ENCODE results near the gene PELI2. TPM values are rescaled to one million over a fixed set of nuclear protein-coding genes. Genes with fewer than 3 reads are reported as not detected.

The PELI2 gene, protein sequence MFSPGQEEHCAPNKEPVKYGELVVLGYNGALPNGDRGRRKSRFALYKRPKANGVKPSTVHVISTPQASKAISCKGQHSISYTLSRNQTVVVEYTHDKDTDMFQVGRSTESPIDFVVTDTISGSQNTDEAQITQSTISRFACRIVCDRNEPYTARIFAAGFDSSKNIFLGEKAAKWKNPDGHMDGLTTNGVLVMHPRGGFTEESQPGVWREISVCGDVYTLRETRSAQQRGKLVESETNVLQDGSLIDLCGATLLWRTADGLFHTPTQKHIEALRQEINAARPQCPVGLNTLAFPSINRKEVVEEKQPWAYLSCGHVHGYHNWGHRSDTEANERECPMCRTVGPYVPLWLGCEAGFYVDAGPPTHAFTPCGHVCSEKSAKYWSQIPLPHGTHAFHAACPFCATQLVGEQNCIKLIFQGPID
- 25.7 TPM for polyA plus RNA-seq
- long read RNA-seq, donor 1, full-length matches to known transcripts: 1 of 1 reads
- long read RNA-seq, donor 1, partial matches to known transcripts: 0 of 1 reads
- long read RNA-seq, donor 1, other reads (novel, unspliced or antisense): 0 of 1 reads
- long read RNA-seq, donor 2, full-length matches to known transcripts: 4 of 89 reads
- long read RNA-seq, donor 2, partial matches to known transcripts: 85 of 89 reads
- long read RNA-seq, donor 2, other reads (novel, unspliced or antisense): 0 of 89 reads
- long read RNA-seq, donor 3: 0 reads
- long read RNA-seq, donor 4, full-length matches to known transcripts: 1 of 1 reads
- long read RNA-seq, donor 4, partial matches to known transcripts: 0 of 1 reads
- long read RNA-seq, donor 4, other reads (novel, unspliced or antisense): 0 of 1 reads
- long read RNA-seq, donor 5: 0 reads
- long read RNA-seq, donor 6, full-length matches to known transcripts: 2 of 2 reads
- long read RNA-seq, donor 6, partial matches to known transcripts: 0 of 2 reads
- long read RNA-seq, donor 6, other reads (novel, unspliced or antisense): 0 of 2 reads
- long read RNA-seq, donor 7, full-length matches to known transcripts: 3 of 3 reads
- long read RNA-seq, donor 7, partial matches to known transcripts: 0 of 3 reads
- long read RNA-seq, donor 7, other reads (novel, unspliced or antisense): 0 of 3 reads
- long read RNA-seq, donor 8, full-length matches to known transcripts: 1 of 1 reads
- long read RNA-seq, donor 8, partial matches to known transcripts: 0 of 1 reads
- long read RNA-seq, donor 8, other reads (novel, unspliced or antisense): 0 of 1 reads
- long read RNA-seq, donor 9: 0 reads
- long read RNA-seq, donor 10, full-length matches to known transcripts: 2 of 2 reads
- long read RNA-seq, donor 10, partial matches to known transcripts: 0 of 2 reads
- long read RNA-seq, donor 10, other reads (novel, unspliced or antisense): 0 of 2 reads
- long read RNA-seq, donor 11: 0 reads

DNA sequence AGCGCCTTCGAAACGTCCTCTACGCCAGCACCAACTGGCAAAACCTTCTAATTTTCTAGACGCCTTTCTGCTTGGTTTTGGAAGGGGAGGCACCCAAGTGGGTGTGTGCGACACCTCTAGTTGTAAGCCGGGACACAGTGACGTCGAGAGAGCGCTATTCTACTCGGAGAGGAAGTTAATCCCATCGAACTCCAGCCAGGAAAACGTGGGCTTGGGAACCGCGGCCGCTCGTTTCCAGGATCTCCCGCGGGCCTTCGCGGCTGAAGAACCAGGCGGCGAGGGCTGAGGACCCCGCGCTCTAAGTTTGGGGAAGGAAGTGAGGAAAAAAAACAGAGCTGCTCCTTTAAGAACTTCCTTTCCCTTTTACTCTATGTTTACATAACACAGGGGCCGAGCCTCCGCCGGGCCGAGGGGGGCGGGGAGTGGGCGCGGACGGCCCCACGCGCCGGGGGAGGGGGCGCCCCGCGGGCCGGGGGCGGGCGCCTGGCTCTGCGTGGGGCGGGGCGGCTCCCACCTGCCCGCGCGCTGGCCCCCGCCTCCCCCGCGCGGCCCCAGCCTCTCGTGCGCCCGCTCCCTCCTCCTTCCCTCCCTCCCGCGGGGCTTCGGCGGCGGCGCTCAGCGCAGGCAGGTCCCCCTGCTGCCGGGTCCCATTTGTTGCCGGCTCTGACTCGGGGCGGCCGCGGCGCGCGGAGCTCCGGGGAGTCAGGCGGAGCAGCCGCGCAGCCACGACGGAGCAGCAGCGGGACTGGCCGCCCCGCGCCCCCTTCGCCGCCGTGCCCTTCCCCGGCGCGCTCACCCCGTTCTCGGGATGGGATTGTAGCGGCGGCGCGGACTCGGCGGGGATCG lies at the start of gene PELI2:
TSS of gene PELI2 (plus strand) at position 647 of the 846 bp plus-strand sequence. CDS start 250 bp downstream, outside the sequence.
- Histone ChIP-seq H3K4me1 (ENCODE audit: control insufficient read depth, insufficient read depth, low read length) (peaks cover 5% of the 10 kb centered on the region), H3K36me3 (ENCODE audit: control insufficient read depth, insufficient read depth, low read length) (no peaks in the 10 kb centered on the region), H3K27ac (ENCODE audit: low read length) (peak within 1 kb of the TSS; percentile 82), H3K4me3 (ENCODE audit: low read length) (peak within 1 kb of the TSS; percentile 78), H3K27me3 (ENCODE audit: control insufficient read depth, insufficient read depth, low read length) (no peaks in the 10 kb centered on the region), H3K9me3 (ENCODE audit: control insufficient read depth, low read depth, low read length) (no peaks in the 10 kb centered on the region)
- peak; percentile 78 to 87 for DNase-seq
- WGBS (ENCODE audit: insufficient coverage, low lambda C conversion rate): 0% methylated on average over 12 of the region's 96 CpGs

GRCh38 chr14:56073799-56074198 lies 44.4 kb upstream of the PELI2 start:
- H3K9me3 ChIP-seq (ENCODE audit: control insufficient read depth, low read depth, low read length): no peaks in the 10 kb centered on the region
- no peaks in the 10 kb centered on the region for H3K27me3 ChIP-seq (ENCODE audit: control insufficient read depth, insufficient read depth, low read length)
- H3K36me3 ChIP-seq (ENCODE audit: control insufficient read depth, insufficient read depth, low read length): no peaks in the 10 kb centered on the region
- no peak overlapping the region for H3K27ac ChIP-seq (ENCODE audit: low read length)
- no peaks in the 10 kb centered on the region for H3K4me1 ChIP-seq (ENCODE audit: control insufficient read depth, insufficient read depth, low read length)
- no peak for DNase-seq
- H3K4me3 ChIP-seq (ENCODE audit: low read length): no peak overlapping the region
- no CpG with 5 or more reads among the region's 4 CpGs for WGBS (ENCODE audit: insufficient coverage, low lambda C conversion rate)

DNA sequence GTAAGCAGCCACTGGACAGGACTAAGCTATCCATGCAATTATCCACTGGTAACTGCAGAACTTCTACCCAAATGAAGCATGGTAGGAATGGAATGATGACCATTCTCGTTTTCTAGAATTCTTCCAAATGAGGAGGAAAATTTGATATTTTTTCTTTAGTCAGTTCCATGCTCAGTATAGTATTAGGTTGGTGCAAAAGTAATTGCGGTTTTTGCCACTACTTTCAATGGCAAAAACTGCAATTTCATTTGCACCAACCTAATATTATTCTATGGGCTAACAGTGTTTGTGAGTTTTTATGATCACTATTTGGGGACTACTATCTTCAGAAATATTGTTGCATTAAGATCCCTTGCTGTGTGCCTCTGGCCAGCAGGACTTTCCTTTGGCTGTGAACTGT lies 42.9 kb upstream of the PELI2 start:
- H3K4me1 ChIP-seq (ENCODE audit: control insufficient read depth, insufficient read depth, low read length): no peaks in the 10 kb centered on the region
- H3K36me3 ChIP-seq (ENCODE audit: control insufficient read depth, insufficient read depth, low read length): no peaks in the 10 kb centered on the region
- 100% methylated on average over 1 of the region's 2 CpGs for WGBS (ENCODE audit: insufficient coverage, low lambda C conversion rate)
- no peak for DNase-seq
- H3K4me3 ChIP-seq (ENCODE audit: low read length): no peak overlapping the region
- no peaks in the 10 kb centered on the region for H3K27me3 ChIP-seq (ENCODE audit: control insufficient read depth, insufficient read depth, low read length)
- H3K27ac ChIP-seq (ENCODE audit: low read length): no peak overlapping the region
- no peaks in the 10 kb centered on the region for H3K9me3 ChIP-seq (ENCODE audit: control insufficient read depth, low read depth, low read length)

DNA sequence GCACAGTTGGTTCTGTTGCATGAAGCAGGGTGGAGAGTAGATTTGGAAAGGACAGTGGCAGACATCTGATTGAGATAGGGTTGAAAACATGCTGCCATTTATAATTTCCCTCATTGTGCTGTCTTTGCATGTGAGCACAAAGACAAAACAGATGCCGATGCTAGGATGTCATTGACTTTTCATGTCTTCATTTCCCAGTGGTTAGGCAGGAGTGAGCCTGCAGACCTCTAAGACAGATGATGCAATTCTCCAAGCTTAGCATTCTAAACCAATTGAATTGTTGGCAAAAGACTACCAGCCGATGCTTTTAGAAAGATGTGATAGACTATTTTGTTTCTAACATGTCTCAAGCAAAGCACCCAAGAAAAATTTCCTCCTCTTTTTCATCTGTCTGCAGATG lies 37.1 kb upstream of the PELI2 start:
- Histone ChIP-seq H3K36me3 (ENCODE audit: control insufficient read depth, insufficient read depth, low read length) (no peaks in the 10 kb centered on the region), H3K4me1 (ENCODE audit: control insufficient read depth, insufficient read depth, low read length) (peaks cover 11% of the 10 kb centered on the region), H3K27ac (ENCODE audit: low read length) (no peak overlapping the region), H3K27me3 (ENCODE audit: control insufficient read depth, insufficient read depth, low read length) (no peaks in the 10 kb centered on the region), H3K4me3 (ENCODE audit: low read length) (no peak overlapping the region), H3K9me3 (ENCODE audit: control insufficient read depth, low read depth, low read length) (no peaks in the 10 kb centered on the region)
- 86% methylated on average over 1 of the region's 2 CpGs for WGBS (ENCODE audit: insufficient coverage, low lambda C conversion rate)
- DNase-seq: no peak

DNA sequence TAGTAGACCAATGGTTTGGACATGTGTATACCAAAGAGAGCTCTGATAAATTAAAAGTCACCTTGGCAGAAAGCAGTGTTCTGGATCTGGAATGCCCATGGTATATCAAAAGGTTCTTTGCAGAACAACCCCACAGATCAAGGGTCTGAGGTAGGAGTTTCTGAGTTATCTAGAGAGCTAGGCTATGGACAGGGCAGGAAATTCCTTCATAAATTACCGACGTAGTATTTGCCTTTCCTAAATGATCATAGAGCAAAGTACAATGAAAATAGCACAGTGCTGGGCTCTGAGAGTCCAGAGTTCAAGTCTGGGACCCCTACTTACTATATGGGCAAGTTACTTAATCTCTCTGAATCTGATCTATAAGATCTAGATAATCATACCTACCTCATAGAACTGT lies 35.3 kb upstream of the PELI2 start:
- Histone ChIP-seq H3K27ac (ENCODE audit: low read length) (no peak overlapping the region), H3K9me3 (ENCODE audit: control insufficient read depth, low read depth, low read length) (no peaks in the 10 kb centered on the region), H3K36me3 (ENCODE audit: control insufficient read depth, insufficient read depth, low read length) (no peaks in the 10 kb centered on the region), H3K27me3 (ENCODE audit: control insufficient read depth, insufficient read depth, low read length) (no peaks in the 10 kb centered on the region), H3K4me3 (ENCODE audit: low read length) (no peak overlapping the region), H3K4me1 (ENCODE audit: control insufficient read depth, insufficient read depth, low read length) (peaks cover 11% of the 10 kb centered on the region)
- no CpG with 5 or more reads among the region's 2 CpGs for WGBS (ENCODE audit: insufficient coverage, low lambda C conversion rate)
- DNase-seq: peak in 1 of 2 donors; percentile 65

DNA sequence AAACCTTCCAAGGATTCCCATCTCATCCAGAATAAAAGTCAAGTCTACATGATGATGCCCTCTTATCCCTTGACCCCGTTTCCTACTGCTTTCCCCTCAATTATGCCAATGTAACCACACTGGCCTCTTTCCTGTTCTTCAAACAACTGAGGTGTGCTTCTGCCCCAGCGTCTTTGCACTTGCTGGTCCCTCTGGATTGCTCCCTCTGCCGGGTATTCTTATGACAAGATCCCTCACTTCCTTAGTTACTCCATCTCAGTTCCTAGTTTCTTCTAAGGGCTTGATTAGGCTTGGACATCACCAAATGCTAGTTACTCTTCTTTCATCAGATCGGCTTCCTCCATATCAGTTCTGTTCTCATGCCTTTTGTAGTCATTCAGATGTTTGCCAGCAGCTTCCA lies 32.7 kb upstream of the PELI2 start:
- no peak overlapping the region for H3K4me3 ChIP-seq (ENCODE audit: low read length)
- DNase-seq: no peak
- H3K9me3 ChIP-seq (ENCODE audit: control insufficient read depth, low read depth, low read length): no peaks in the 10 kb centered on the region
- WGBS (ENCODE audit: insufficient coverage, low lambda C conversion rate): 100% methylated on average over 1 of the region's 4 CpGs
- no peaks in the 10 kb centered on the region for H3K36me3 ChIP-seq (ENCODE audit: control insufficient read depth, insufficient read depth, low read length)
- H3K27ac ChIP-seq (ENCODE audit: low read length): no peak overlapping the region
- H3K27me3 ChIP-seq (ENCODE audit: control insufficient read depth, insufficient read depth, low read length): no peaks in the 10 kb centered on the region
- peaks cover 11% of the 10 kb centered on the region for H3K4me1 ChIP-seq (ENCODE audit: control insufficient read depth, insufficient read depth, low read length)

DNA sequence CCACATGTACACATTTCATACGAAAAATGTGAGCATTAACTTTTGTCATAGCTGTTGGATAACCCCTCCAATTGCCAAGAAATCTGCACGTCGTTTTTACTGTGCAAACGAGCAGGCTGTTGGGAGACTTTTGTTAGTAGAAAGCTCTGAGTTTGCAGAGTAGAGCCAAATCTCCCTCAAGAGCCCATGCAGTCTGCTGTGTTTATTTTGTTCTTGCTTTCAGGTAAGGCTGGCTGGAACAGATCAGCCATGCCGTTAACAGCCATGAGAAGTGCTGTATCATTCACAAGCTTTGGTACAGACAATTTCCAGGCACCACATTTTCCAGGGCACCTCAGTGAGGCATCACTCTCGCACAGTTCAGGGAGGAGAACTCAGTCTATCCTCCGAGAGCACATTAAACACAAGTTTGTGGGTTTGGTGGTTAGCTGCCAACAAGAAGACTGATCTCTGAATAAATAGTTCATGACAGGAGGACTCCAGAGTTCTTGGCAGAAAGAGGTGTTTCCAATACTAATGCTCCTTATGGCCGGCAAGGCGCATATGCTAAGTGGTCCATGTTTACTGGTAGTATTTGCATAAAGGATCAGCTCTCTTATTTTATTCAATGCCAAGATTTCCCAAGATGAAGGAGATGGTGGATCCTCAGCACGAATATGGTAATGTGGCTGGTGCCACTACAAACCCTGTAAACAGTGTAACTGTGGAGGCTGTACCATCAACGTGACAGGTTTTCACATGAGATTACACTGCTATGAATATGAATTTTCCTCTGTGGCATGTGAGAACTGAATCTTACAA lies 30.3 kb upstream of the PELI2 start:
- no peaks in the 10 kb centered on the region for H3K36me3 ChIP-seq (ENCODE audit: control insufficient read depth, insufficient read depth, low read length)
- 70% methylated on average over 2 of the region's 11 CpGs for WGBS (ENCODE audit: insufficient coverage, low lambda C conversion rate)
- peak in 1 of 2 donors; percentile 31 for DNase-seq
- H3K27me3 ChIP-seq (ENCODE audit: control insufficient read depth, insufficient read depth, low read length): no peaks in the 10 kb centered on the region
- no peak overlapping the region for H3K27ac ChIP-seq (ENCODE audit: low read length)
- H3K4me3 ChIP-seq (ENCODE audit: low read length): no peak overlapping the region
- no peaks in the 10 kb centered on the region for H3K9me3 ChIP-seq (ENCODE audit: control insufficient read depth, low read depth, low read length)
- peaks cover 4% of the 10 kb centered on the region for H3K4me1 ChIP-seq (ENCODE audit: control insufficient read depth, insufficient read depth, low read length)

GRCh38 chr14:56088941-56089340 lies 29.3 kb upstream of the PELI2 start:
- WGBS (ENCODE audit: insufficient coverage, low lambda C conversion rate): 38% methylated on average over 1 of the region's 3 CpGs
- Histone ChIP-seq H3K9me3 (ENCODE audit: control insufficient read depth, low read depth, low read length) (no peaks in the 10 kb centered on the region), H3K4me3 (ENCODE audit: low read length) (no peak overlapping the region), H3K27ac (ENCODE audit: low read length) (no peak overlapping the region), H3K4me1 (ENCODE audit: control insufficient read depth, insufficient read depth, low read length) (peaks cover 2% of the 10 kb centered on the region), H3K27me3 (ENCODE audit: control insufficient read depth, insufficient read depth, low read length) (no peaks in the 10 kb centered on the region), H3K36me3 (ENCODE audit: control insufficient read depth, insufficient read depth, low read length) (no peaks in the 10 kb centered on the region)
- no peak for DNase-seq

GRCh38 chr14:56092763-56093162 lies 25.4 kb upstream of the PELI2 start:
- no peaks in the 10 kb centered on the region for H3K9me3 ChIP-seq (ENCODE audit: control insufficient read depth, low read depth, low read length)

More at GRCh38 chr14:56092763-56093162, 25.4 kb upstream of the PELI2 start:
- no CpG with 5 or more reads among the region's 1 CpG for WGBS (ENCODE audit: insufficient coverage, low lambda C conversion rate)
- Histone ChIP-seq H3K4me3 (ENCODE audit: low read length) (no peak overlapping the region), H3K27ac (ENCODE audit: low read length) (peak overlapping the region; percentile 26), H3K27me3 (ENCODE audit: control insufficient read depth, insufficient read depth, low read length) (no peaks in the 10 kb centered on the region), H3K36me3 (ENCODE audit: control insufficient read depth, insufficient read depth, low read length) (no peaks in the 10 kb centered on the region), H3K4me1 (ENCODE audit: control insufficient read depth, insufficient read depth, low read length) (peaks cover 7% of the 10 kb centered on the region)
- peak in 1 of 2 donors; percentile 63 for DNase-seq
